Breast epithelium (tissue), 4 donors: ENCODE results near the gene ZFHX3. TPM values are rescaled to one million over a fixed set of nuclear protein-coding genes. Genes with fewer than 3 reads are reported as not detected.
A peak's percentile ranks its signal among the peaks of the same experiment; 100 is the strongest.

Source experiments
- DNase-seq, 2 donors: peaks; one replicate each; pipeline ENCODE4 v3.0.0-alpha.2; 2019; ENCODE audit warnings: low spot score in 2 of 2
- H3K27ac ChIP-seq, 2 donors: fragments of 200-600 bp; sonication (generic) in 1 of 2; one replicate each; pipeline ENCODE4 v1.5.1; 2016 to 2019; ENCODE audit warnings: mild to moderate bottlenecking in 1 of 2
- H3K27me3 ChIP-seq, 2 donors: fragments of 200-600 bp; sonication (generic) in 1 of 2; one replicate each; pipeline versions ENCODE4 v1.5.1 to v1.6.0; 2017 to 2019; ENCODE audit warnings: control low read depth in 1 of 2, mild to moderate bottlenecking in 1 of 2
- H3K36me3 ChIP-seq: fragments of 200-600 bp; one replicate; pipeline ENCODE4 v1.5.1; 2019
- H3K4me1 ChIP-seq, 2 donors: fragments of 200-600 bp; sonication (generic); one replicate each; pipeline ENCODE4 v1.5.1; 2016 to 2019; ENCODE audit warnings: control low read depth in 1 of 2
- H3K4me3 ChIP-seq, 3 donors: fragments of 200-600 bp; sonication (generic); 1 replicate in 2 of 3; 2 replicates in 1 of 3; pipeline ENCODE4 v1.5.1; 2016 to 2019; ENCODE audit warnings: mild to moderate bottlenecking in 3 of 3, moderate library complexity in 2 of 3
- H3K9me3 ChIP-seq, 2 donors: fragments of 200-600 bp; sonication (generic) in 1 of 2; one replicate each; pipeline ENCODE4 v1.5.1; 2016 to 2019; ENCODE audit warnings: control low read depth in 1 of 2
- CTCF ChIP-seq, 3 donors: fragments of 450-650 bp; IDR thresholded peaks; one replicate each; pipeline ENCODE4 v1.5.1; 2016 to 2017; ENCODE audit warnings: antibody characterized with exemption in 3 of 3, mild to moderate bottlenecking in 3 of 3, moderate library complexity in 3 of 3
- POLR2A ChIP-seq: fragments of 450-650 bp; IDR thresholded peaks from one replicate; pipeline ENCODE4 v1.6.1; 2016; ENCODE audit warnings: antibody characterized with exemption, mild to moderate bottlenecking, moderate library complexity
- POLR2AphosphoS5 ChIP-seq, 3 donors: sonication (generic); formaldehyde crosslinking; IDR thresholded peaks; one replicate each; pipeline ENCODE4 v1.6.1; 2017; ENCODE audit warnings: antibody characterized with exemption in 3 of 3
- intact Hi-C: fragments of 100-400 bp; cut with DNase I; formaldehyde crosslinking; loops from one replicate; pipeline ENCODE4 v1.15.1; 2023; ENCODE audit warnings: low total_unique reads
- total RNA-seq, 3 donors: library from RNA; depleted of rRNA; stranded (reverse); fragments of >200 nt; gene quantifications; one replicate each; pipeline ENCODE4 v1.1.0, GENCODE V29; 2016

ZFHX3 gene
- total RNA-seq, 3 donors from 2014 or later, result 10.8 to 36.0 (median 11.8) TPM

GRCh38 chr16:72985148-72985941, 62.6 kb downstream of the ZFHX3 start:
- Histone ChIP-seq H3K36me3 (no peaks in the 10 kb centered on the region), H3K27me3 (no peaks in the 10 kb centered on the region), H3K27ac (peak overlapping the region; percentile 57 to 72), H3K4me1 (no peaks in the 10 kb centered on the region), H3K4me3 (peak overlapping the region in 1 of 3 donors; percentile 7), H3K9me3 (no peaks in the 10 kb centered on the region)
- intact Hi-C loops, result no loop called here
- no peak for DNase-seq
- TF ChIP-seq POLR2A, result no peak
- peak in 1 of 3 donors; percentile 86 for TF ChIP-seq POLR2AphosphoS5 (IDR thresholded peaks at IDR 0.05)

GRCh38 chr16:72983728-72984350, 64.1 kb downstream of the ZFHX3 start:
- Histone ChIP-seq H3K4me1 (no peaks in the 10 kb centered on the region), H3K27me3 (no peaks in the 10 kb centered on the region), H3K27ac (no peak overlapping the region), H3K36me3 (no peaks in the 10 kb centered on the region), H3K9me3 (no peaks in the 10 kb centered on the region), H3K4me3 (no peak overlapping the region)
- DNase-seq, result no peak
- TF ChIP-seq POLR2A (no peak), POLR2AphosphoS5 (IDR thresholded peaks at IDR 0.05) (no peak), CTCF (IDR thresholded peaks at IDR 0.05) (no peak)
- intact Hi-C loops, result no loop called here

GRCh38 chr16:72983241-72983640, 64.7 kb downstream of the ZFHX3 start:
- DNase-seq, result no peak
- Histone ChIP-seq H3K36me3 (no peaks in the 10 kb centered on the region), H3K9me3 (no peaks in the 10 kb centered on the region), H3K27me3 (no peaks in the 10 kb centered on the region), H3K4me3 (no peak overlapping the region), H3K4me1 (no peaks in the 10 kb centered on the region), H3K27ac (no peak overlapping the region)
- intact Hi-C loops, result no loop called here
- TF ChIP-seq CTCF (IDR thresholded peaks at IDR 0.05) (no peak), POLR2AphosphoS5 (IDR thresholded peaks at IDR 0.05) (no peak), POLR2A (no peak)

- no peak for DNase-seq
- Histone ChIP-seq H3K27ac (no peak overlapping the region), H3K9me3 (no peaks in the 10 kb centered on the region), H3K4me3 (no peak overlapping the region), H3K36me3 (no peaks in the 10 kb centered on the region), H3K4me1 (no peaks in the 10 kb centered on the region), H3K27me3 (no peaks in the 10 kb centered on the region)
- TF ChIP-seq POLR2AphosphoS5 (IDR thresholded peaks at IDR 0.05) (no peak), CTCF (IDR thresholded peaks at IDR 0.05) (no peak), POLR2A (no peak)
- intact Hi-C loops, result no loop called here
Measured at GRCh38 chr16:72979974-72980373, 68.0 kb downstream of the ZFHX3 start.

GRCh38 chr16:72978212-72978611, 69.7 kb downstream of the ZFHX3 start:
- no peaks in the 10 kb centered on the region for H3K27me3 ChIP-seq
- intact Hi-C loops, result no loop called here
- no peaks in the 10 kb centered on the region for H3K36me3 ChIP-seq
- H3K4me1 ChIP-seq, result no peaks in the 10 kb centered on the region
- no peak overlapping the region for H3K27ac ChIP-seq
- no peak for DNase-seq
- H3K9me3 ChIP-seq, result no peaks in the 10 kb centered on the region
- H3K4me3 ChIP-seq, result no peak overlapping the region
- TF ChIP-seq CTCF (IDR thresholded peaks at IDR 0.05) (no peak), POLR2A (no peak), POLR2AphosphoS5 (IDR thresholded peaks at IDR 0.05) (no peak)
